ENCODE data around the gene ODAD2. TPM values are rescaled to one million over a fixed set of nuclear protein-coding genes. Genes with fewer than 3 reads are reported as not detected.

The ODAD2 gene
- total and polyA plus RNA-seq, 11 donors, result 0.21 to 1.5 (median 0.64) TPM; not detected in 6

DNA sequence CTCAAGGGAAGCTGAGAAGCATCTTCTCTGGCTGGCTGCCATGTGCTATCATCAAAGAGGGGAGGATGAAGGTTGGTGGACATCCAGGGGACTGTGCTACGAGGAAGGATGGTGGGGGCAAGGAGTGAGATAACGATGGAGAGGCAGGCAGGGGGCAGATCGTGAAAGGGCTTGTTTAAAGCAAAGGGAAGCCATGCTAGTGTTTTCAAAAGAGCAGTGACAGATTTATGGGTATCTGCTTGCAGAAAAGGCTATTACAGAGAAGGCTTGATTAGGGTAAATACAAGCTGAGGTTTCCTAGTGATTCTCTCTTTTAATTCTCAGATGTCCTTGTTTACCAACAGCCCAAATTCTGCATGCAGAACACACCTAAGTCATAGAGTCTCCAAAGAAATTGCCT lies 164.4 kb downstream of the ODAD2 start:
- H3K36me3 ChIP-seq, result no peaks in the 10 kb centered on the region
- no peaks in the 10 kb centered on the region for H3K4me1 ChIP-seq
- intact Hi-C loops (cut with DNase I), result no loop called here
- no peak overlapping the region for H3K27ac ChIP-seq
- peaks cover 0 to 2% (median 0%) of the 10 kb centered on the region in 9 donors for H3K27me3 ChIP-seq
- 33 to 42% (median 38%) methylated on average over 3 of the region's 3 CpGs for WGBS, 4 donors
- ATAC-seq (no peak), DNase-seq (no peak)
- H3K4me3 ChIP-seq, result no peak overlapping the region
- TF ChIP-seq, protein P1, sequence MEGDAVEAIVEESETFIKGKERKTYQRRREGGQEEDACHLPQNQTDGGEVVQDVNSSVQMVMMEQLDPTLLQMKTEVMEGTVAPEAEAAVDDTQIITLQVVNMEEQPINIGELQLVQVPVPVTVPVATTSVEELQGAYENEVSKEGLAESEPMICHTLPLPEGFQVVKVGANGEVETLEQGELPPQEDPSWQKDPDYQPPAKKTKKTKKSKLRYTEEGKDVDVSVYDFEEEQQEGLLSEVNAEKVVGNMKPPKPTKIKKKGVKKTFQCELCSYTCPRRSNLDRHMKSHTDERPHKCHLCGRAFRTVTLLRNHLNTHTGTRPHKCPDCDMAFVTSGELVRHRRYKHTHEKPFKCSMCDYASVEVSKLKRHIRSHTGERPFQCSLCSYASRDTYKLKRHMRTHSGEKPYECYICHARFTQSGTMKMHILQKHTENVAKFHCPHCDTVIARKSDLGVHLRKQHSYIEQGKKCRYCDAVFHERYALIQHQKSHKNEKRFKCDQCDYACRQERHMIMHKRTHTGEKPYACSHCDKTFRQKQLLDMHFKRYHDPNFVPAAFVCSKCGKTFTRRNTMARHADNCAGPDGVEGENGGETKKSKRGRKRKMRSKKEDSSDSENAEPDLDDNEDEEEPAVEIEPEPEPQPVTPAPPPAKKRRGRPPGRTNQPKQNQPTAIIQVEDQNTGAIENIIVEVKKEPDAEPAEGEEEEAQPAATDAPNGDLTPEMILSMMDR (IDR thresholded peaks at IDR 0.05), result no peak
- TF ChIP-seq POLR2A (IDR thresholded peaks at IDR 0.05), result no peak
- H3K9me3 ChIP-seq, result no peaks in the 10 kb centered on the region

DNA sequence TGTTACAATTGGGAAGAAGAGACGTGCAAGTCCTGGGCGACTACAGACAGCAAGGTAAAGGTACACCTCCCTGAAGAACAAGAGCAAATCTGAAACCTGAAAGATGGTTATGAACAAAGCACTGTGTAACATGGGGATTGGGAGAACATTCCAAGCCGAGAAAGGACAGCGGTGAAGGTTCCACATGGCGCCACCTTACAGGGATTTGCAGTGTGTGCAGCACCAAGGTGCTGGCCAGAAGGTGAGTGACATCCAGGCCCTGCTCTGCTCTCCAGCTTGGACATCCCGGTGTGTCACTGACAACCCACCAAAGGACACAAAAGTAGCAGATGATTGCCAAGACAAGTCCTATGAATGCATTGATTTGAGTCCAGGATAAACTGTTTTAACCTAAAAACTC lies 165.1 kb downstream of the ODAD2 start:
- no peak overlapping the region for H3K27ac ChIP-seq
- H3K36me3 ChIP-seq, result no peaks in the 10 kb centered on the region
- H3K27me3 ChIP-seq, result peaks cover 0 to 2% (median 0%) of the 10 kb centered on the region in 9 donors
- WGBS, 4 donors, result 84 to 86% (median 84%) methylated on average over 6 of the region's 6 CpGs
- intact Hi-C loops (cut with DNase I), result no loop called here
- DNase-seq (no peak), ATAC-seq (no peak)
- TF ChIP-seq, protein P1 (IDR thresholded peaks at IDR 0.05), result no peak
- TF ChIP-seq POLR2A (IDR thresholded peaks at IDR 0.05), result no peak
- H3K9me3 ChIP-seq, result no peaks in the 10 kb centered on the region
- no peaks in the 10 kb centered on the region for H3K4me1 ChIP-seq
- no peak overlapping the region for H3K4me3 ChIP-seq

DNA sequence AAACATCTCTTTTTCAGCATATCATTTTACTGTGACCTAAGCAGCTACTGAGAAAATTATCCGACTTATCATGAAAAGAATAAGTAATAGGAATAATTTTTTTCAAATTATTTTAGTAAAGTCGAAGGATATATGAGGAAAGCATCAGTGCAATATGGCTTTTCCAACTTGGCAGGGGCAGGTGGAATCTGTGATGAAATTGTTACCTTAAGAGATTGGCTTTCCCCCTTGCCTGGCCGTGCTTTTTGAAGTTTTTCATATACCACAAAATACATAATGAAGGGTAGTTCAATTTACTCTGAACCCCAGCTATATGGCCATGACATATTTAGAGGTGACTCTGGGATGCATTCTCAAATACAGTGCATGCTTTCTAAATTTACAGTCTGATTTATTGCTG lies 166.1 kb downstream of the ODAD2 start:
- Histone ChIP-seq H3K4me3 (no peak overlapping the region), H3K36me3 (no peaks in the 10 kb centered on the region), H3K27ac (no peak overlapping the region), H3K4me1 (no peaks in the 10 kb centered on the region), H3K27me3 (peaks cover 0 to 2% (median 0%) of the 10 kb centered on the region in 9 donors), H3K9me3 (no peaks in the 10 kb centered on the region)
- DNase-seq (no peak), ATAC-seq (no peak)
- WGBS, 4 donors, result 57 to 66% (median 60%) methylated on average over 3 of the region's 3 CpGs
- TF ChIP-seq, protein P1 (IDR thresholded peaks at IDR 0.05), result no peak
- no peak for TF ChIP-seq POLR2A (IDR thresholded peaks at IDR 0.05)
- intact Hi-C loops (cut with DNase I), result no loop called here

DNA sequence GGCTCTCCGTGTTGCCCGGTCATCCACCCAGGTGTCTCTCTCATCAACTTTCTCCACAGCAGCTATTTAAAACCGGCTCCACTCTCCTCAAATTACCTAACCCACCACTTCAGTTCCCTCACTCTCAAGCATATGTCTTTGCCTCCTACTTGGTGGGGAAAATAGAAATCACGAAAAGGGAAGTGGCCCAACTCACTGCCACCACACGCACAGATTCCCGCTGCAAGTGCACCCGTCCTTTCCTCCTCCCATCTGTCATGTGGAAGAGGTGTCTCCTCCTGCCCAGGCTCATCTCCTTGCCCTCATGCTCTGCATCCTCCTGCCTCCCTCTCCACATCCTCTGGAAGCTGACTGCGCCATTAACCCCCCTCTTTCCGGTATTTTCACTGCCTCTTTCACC lies 172.5 kb downstream of the ODAD2 start:
- ATAC-seq, result no peak
- 81 to 88% (median 84%) methylated on average over 9 of the region's 9 CpGs for WGBS, 4 donors

More for the DNA sequence above, 172.5 kb downstream of the ODAD2 start:
- Histone ChIP-seq H3K4me1 (peaks cover 0 to 8% (median 0%) of the 10 kb centered on the region in 12 donors), H3K4me3 (no peak overlapping the region), H3K9me3 (peaks cover 0 to 8% (median 0%) of the 10 kb centered on the region in 12 donors), H3K36me3 (no peaks in the 10 kb centered on the region), H3K27me3 (no peaks in the 10 kb centered on the region), H3K27ac (no peak overlapping the region)
- DNase-seq, result no peak
- intact Hi-C loops (cut with DNase I), result no loop called here
- TF ChIP-seq, protein P1 (IDR thresholded peaks at IDR 0.05), result no peak
- TF ChIP-seq POLR2A (IDR thresholded peaks at IDR 0.05), result no peak

Measured in heart left ventricle (tissue), 16 donors.